GM18517 (cell line): ENCODE measurements around the gene LRSAM1.
"Not testable (repeated sequence)": the region's sequence is repeated elsewhere in the genome, so short reads cannot be mapped to it uniquely, and the experiment has no call there.

Experiments used
- ATAC-seq: cut with Tn5 transposase; IDR thresholded peaks from one replicate; pipeline ENCODE4 v1.9.1; 2021; ENCODE audit warnings: mild to moderate bottlenecking, moderate library complexity; ENCODE audit not compliant: unreplicated experiment

LRSAM1 gene

DNA sequence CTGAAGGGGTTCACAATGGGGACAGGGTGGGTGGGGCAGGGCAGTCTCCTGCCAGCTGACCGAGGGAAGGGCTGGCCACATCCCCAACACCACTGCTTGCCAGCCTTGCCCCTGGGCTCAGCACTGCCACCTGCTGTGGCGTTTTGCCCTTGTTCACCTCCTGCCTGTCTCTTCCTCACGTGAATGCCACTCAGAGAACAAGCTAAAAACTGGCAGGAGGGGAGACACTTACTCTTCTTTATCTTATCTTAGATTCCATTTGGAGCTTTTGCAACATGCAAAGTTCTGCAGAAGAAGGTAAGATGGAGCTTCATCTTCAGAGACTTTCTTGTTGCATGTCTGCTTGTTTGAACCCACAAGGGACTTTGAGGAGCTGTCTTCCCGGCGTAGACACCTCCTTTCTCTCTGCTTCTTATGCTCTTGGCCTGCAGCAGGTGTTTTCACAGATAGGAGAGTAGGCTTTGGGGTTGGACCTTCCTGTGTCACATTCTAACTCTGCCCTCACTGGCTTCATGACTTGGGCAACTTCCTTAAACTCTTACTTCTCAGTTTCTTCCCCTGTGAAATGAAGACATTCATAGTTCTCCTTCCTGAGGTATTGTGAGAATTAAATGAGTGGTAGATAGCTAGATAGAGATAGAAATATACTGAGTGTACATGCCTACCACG lies 4.1 kb downstream of the LRSAM1 start:
- no peak for ATAC-seq

DNA sequence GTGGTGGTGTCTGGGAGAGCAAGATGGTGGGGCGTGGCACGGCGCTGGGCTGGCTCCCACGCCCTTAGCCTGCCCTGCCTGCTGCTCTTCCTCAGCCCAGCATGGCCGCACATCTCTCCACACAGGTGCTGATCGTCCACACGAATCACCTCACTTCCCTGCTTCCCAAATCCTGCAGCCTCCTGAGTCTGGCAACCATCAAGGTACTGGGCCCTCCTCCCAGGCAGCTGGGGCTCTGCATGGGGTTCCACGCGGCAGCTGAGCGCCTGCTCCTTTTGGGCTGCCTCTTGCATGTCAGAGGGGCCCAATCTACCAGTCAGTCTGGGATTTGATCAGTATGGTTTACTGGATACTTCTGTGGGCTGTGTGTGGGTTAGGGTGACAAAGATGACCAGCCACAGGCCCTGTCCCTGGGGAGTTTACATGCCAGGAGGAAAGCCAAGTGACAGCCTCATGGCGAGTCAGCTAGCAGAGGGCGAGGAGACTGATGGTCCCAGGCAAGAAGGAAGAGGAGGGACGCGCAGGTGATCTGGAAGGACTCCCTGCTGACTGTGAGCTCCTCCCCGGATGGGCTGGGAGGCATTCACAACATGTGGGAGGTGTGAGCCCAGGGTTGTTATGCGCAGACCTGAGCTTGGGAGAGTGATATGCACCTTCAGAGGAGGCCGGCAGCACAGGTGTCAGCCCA lies 6.0 kb downstream of the LRSAM1 start:
- no peak for ATAC-seq

DNA sequence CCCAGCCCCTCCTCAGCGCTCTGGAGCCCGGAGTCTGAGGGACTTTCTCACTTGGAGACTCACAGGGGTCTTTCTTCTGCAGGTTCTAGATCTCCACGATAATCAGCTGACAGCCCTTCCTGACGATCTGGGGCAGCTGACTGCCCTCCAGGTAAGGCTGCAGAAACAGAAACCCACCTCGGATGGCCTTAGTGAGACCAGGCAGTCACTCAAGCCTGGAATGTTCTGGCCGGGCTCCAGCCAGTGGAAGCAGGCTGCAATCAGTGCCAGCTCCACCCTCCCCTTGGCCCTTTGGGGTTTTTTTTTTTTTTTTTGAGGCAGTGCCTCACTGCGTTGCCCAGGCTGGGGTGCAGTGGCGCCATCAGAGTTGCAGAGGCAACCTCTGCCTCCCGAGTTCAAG lies 7.6 kb downstream of the LRSAM1 start:
- no peak for ATAC-seq

DNA sequence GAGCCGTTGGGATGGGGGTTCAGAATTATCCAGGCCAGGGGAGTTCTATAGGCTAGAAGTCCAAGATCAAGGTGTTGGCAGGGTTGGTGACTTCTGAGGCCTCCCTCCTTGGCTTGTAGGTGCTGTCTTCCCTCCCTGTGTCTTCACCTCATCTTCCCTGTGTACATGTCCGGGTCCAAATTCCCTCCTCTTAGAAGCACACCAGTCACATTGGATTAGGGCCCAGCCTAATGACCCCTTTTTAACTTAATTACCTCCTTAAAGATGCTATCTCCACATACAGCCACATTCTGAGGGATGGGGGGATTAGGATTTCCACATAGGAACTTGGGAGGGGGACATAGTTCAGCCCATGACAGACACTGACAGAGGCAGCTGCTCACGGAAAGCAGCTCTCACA lies 12.1 kb downstream of the LRSAM1 start:
- ATAC-seq: no peak

DNA sequence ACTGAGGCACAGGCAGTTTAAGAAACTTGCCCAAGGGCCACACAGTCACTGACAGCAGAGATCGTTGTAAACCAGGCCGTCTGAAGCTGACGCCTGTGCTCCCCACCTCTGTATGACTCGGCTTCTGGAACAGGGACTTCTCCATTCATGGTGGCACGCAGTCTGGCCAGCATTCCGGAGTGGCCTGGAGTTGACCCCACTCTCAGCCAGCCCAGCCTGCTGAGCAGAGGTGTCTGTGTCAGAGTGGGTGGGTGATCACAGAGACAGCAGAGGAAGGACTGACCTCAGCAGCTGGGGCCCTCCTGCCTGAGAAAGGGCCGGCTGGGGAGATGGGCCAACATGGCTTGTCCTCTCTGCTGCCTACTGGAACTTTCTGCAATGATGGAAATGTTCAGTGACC lies 12.6 kb downstream of the LRSAM1 start:
- ATAC-seq: no peak

DNA sequence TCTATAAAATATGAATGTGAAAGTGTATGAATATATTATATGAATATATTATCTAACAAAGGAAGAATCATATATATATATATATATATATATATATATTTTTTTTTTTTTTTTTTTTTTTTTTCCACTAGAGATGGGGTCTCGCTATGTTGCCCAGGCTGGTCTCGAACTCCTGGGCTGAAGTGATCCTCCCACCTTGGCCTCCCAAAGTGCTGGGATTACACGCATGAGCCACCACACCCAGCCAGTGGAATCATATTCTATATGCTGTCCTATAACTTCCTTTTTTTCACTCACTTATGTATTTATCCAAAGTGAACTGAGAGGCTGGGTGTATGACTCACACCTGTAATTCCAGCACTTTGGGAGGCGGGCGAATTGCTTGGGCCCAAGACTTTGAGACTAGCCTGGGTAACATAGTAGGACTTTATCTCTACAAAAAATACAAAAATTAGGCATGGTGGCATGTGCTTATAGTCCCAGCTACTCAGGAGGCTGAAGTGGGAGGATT lies 15.2 kb downstream of the LRSAM1 start:
- ATAC-seq: not testable (repeated sequence)

DNA sequence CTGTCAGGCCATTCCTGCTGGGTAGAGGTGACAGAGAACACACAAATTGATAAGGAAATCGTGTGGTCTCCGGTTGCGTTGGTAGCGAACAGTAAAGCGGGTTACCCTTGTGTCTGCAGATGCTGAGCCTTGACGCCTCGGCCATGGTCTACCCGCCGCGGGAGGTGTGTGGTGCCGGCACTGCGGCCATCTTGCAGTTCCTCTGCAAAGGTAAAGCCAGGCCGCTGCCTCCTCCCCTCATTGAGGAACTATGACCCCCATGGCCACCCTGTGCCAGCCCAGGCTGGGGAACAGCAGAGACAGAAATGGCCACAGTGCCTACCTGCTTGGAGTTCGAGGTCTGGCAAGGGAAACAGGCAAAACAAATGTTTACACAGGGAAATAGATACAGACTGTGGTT lies 16.3 kb downstream of the LRSAM1 start:
- ATAC-seq: no peak

DNA sequence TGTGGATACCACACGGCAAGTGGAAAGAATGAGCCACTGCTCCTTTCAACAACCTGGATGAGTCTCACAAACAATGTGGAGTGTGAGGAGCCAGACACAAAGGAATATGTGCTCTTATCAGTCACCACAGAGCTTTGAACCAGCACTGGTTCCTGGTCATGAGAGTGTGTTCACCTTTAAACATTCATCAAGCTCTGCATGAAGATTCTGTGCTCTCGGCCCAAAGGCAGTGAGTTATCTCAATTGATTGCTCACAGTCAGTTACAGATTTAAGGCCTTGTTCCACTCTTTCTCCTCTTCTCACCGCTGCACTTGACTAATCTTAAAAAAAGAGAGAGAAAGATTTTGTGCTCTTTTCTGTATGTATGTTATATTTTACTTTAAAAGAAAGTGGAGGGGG lies 19.4 kb downstream of the LRSAM1 start:
- ATAC-seq: no peak

DNA sequence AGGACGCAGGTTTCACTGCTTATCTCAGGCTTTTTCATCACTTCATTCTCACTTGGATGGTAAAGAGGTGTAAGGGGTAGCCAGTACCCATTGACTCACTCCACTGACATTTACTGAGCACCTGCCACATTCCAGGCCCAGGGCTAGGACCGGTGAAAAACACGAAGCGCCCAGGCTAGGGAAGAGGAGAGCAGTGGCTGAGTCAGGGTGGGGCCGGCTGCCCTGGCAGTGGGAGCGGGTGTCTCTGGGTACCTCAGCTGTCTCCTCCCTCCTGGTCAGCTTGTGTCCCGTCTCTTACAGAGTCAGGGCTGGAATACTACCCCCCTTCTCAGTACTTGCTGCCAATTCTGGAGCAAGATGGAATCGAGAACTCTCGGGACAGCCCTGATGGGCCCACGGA lies 22.2 kb downstream of the LRSAM1 start:
- ATAC-seq: no peak

DNA sequence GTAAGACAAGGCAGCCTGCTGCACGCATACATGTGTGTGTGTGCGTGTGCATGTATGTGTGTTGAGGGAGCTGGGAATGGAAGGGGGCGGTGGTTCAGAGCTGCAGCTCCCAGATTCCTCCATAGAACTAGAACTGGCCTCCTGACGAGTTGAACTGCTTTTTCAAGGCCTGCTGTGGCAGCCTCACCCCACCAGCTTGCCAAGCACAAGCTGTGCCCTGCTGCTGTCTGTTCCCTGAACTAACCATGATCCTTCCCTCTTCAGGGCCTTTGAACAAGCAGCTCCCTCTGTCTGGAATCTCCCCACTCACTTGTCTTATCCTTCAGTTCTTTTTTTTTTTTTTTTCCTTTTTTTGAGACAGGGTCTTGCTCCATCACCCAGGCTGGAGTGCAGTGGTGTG lies 22.6 kb downstream of the LRSAM1 start:
- no peak for ATAC-seq

DNA sequence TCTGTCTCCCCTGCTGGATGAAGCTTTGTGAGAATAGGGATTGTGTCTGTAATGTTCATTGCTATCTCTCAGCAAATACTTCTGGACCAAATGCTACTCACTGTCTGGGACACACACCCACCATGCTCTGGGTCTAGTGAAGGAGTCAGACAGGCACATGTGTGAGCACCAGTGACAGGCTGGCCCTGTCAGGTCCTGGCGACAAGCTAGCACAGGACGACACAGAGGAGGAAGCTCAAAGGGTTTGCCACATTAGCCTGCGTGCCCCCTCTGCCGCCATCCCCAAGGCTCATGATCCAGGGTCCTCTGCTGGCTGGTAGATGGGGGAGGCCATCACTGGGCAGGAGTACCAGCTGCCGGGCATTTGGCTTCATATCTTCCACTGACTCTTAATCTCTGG lies 23.3 kb downstream of the LRSAM1 start:
- ATAC-seq: no peak

DNA sequence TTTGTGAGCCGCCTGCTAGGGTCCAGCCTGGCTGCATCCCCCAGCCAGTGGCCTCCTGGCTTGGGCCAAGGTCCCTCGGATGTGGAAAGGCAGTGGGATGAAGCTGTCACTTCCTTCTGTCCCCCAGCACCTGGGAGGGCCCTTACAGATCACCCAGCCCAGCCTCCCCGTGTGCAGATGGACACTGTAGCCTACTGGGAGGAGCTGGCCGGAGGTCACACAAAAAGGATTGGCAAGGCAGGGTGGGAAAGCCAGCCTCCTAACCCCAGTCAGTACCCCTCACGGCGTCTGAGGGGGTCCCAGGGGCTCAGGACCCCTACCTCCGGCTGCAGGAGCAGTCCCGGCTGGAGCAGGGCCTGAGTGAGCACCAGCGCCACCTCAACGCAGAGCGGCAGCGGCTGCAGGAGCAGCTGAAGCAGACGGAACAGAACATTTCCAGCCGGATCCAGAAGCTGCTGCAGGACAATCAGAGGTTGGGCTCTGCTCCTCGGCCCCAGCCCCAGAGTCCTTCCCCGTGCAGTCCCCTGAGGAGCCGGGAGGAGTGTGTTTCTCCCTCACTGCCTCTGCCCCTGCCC lies 28.3 kb downstream of the LRSAM1 start:
- ATAC-seq: no peak

DNA sequence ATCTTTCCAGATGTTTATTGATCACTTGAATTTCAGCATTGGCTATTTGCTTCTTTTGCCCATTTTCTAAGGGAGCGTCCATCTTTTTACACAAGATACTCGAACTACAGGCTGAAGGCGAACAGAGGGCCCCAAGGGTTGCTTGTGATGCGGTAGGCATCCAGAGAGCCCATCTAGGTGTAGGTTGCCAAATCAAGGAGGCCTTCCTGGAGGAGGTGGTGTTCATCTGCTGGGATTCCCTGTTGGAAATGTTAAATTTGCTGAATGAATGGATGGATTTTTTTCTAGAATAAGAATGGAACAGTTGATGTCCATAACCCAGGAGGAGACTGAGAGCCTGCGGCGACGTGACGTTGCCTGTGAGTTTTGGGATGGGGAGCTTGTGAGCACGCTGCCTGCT lies 31.4 kb downstream of the LRSAM1 start:
- no peak for ATAC-seq

DNA sequence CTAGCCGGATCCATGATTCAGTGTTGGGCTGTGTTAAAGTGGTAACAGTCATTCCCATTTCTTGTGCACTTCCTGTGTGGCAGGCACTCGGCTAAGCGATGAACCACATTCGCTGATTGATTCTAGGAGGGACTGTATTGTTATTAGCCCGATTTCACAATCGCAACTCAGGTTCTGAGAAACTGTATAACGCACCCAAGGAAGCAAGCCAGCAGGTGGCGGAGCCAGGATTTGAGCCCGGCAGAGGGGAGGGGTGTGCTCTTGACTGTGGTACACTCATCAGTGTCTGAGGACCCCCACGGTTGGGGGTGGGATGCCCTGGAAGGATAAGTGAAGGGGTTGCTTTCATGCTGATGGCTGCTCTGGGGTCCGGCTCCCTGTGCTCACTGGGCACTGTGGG lies 34.7 kb downstream of the LRSAM1 start:
- no peak for ATAC-seq

DNA sequence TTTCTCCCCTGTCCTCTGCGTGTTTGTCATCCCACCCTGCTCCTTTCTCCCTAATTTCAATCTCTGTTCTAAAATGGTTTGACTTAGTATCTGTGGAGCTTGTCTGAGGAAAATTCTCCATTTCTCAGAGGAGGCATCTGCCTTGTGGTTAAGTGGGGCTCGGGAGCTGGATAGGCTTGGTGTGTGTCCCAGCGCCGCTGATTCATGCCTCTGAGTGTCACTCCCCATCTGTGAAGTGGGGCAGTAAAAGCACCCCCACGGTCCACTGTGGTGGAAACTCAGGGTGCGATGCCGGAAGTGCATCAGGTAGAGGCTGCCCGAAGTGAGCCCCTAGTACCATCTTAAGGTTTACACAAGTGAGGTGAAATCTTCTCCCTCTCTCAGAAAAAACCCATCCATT lies 37.6 kb downstream of the LRSAM1 start:
- ATAC-seq: no peak

DNA sequence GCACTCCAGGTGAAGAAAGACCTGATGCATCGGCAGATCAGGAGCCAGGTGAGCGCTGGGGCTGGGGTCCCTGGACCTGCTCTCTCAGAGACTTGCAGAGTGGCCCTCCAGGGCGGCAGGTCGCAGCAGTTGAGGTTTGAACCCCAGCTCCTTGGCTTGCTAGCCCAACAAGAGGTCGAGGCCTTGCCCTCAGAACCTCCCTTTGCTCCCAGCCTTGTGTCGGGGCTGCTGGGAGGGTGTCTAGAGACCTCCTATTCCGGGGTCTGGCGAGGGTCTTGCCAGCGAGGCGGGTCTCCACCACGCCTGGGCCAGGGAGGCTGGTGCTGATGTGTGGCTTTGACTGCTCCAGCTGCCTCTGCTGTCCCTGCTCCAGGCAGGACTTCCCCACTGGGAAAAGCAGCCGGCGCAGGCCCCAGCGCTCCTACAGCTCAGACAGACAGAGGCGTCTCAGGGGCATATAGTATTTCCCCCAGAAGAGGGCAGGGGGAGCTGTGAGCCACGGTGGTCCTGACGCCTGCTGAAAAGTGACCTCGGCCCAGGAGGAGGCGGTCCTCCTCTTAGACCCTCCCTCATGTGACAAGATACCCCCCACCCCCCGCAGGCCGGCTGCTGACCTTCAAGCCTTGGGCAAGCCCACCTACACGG lies 38.3 kb downstream of the LRSAM1 start:
- no peak for ATAC-seq

DNA sequence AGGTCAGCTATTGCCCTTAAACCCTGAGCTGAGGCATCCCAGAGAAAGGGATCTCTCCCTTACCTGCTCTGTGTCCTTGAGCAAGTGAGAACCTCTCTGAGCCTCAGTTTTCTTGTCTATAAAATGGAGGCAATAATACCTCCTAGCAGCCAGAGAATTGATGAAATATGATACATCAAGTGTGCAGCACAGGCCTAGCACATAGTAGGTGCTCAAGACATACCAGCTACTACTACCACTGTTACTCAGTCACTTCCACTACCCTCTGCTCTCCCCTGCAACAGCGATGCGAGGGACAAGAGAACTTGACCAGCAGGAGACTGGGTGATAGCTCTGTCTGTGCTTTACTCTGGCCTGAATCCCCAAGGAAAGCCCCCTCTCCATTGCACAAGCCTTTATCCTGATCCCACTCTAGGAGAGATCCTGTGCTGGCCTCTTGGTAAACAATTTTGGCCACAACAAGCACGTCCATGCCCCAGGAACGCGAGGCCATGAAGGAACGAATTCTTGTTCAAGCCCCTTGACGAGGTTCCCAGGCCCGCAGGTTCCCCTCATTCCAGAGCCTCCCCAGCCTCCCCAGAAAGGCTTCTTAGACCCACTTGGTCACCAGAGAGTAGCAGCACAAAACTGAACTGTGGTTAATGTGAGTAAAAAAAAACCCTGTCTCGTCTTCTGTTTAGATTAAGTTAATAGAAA lies 39.4 kb downstream of the LRSAM1 start:
- ATAC-seq: no peak

DNA sequence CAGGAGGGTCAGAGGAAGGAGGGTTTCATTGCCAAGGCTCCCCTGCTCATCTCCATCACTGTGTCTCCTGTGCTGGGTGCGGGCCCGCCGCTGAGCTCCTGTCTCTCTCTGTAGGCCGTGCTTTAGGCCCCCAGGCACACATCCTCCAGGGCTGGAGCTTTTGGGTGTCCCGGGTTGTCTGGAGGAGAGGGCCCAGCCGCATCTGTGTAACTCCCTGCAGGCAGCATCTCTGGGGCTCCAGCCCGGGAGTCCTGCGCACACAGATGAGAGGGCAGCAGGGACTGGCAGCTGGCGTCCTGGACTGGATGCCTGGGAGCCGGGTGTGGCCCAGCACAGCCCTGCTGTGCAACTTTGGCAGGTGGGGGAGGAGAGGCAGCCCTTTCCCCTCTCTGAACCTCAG lies 40.2 kb downstream of the LRSAM1 start:
- no peak for ATAC-seq

DNA sequence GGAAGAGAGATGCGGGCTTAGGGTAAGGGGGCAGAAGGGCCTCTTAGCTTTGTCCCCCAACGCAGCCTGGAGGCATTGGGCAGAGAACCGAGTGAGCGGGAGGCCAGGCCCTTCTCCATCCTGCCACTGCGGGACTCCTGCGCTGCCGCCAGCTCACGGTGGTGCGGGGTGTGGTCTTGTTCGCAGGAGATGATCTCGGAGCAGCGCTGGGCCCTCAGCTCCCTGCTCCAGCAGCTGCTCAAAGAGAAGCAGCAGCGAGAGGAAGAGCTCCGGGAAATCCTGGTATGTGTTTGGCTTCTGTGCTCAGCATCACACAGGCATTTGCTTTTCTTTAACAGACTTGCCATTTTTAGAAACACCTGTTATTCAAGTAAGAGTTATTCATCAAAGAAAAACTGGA lies 41.3 kb downstream of the LRSAM1 start:
- ATAC-seq: no peak

DNA sequence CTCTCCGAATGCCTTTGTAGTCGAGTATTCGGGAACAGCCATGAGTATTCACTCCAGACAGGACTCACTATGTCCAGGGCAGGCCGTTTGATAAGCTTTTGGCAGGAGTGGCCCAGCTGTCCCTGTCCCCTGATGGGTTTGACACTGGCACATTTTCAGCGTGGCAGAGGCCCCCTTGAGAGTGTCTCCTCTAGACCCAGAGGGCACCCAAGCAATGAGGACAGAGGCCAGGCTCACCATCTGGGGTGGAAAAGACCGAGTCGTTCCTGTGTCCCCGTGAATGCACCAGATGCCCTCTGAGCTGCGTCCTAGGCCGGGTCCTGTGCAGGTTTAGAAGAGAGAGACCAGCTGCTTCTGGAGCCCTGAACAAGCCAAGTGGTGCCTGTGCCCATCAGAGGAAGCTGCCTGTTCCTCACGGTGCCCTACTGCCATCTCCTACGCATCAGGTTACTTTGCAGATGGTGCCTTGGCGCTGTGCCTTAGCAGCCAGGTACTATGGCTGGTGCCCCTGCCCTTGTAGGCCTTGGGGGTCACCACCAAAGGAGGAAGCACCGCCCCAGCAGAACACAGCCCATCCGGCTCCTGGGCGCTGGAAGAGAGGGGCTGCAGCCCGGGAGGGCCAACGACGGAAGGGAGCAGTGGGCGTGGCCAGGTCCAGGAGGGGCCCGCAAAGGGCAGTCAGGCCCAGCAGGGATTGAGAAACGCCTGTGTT lies 42.4 kb downstream of the LRSAM1 start:
- no peak for ATAC-seq

DNA sequence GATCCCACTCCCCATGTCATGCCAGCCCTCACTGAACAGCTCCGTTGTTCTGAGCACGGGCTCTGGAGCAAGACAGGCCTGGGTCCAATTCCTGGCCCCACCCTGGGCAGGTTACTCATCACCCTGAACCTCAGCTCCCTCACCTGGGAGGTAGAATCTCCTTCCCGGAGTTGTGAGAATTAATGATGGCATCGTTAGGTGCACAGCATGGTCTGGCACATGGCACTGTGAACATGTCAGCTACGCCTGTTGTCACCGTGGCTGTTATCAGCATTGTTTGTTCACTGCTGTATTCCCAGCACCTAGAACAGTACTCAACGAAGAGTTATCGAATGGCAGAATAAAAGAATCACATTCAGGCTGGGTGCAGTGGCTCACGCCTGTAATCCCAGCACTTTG lies 43.0 kb downstream of the LRSAM1 start:
- no peak for ATAC-seq
